NK-92 (cell line): ENCODE data around the gene ZNF133.
"Not testable (repeated sequence)": the region's sequence is repeated elsewhere in the genome, so short reads cannot be mapped to it uniquely, and the experiment has no call there.

Experiments
- DNase-seq: peaks from one replicate; lab custom pipeline; 2025; ENCODE audit not compliant: unreplicated experiment; lab: John Stamatoyannopoulos, UW

The ZNF133 gene

GRCh38 chr20:18287915-18288748, at the start of gene ZNF133:
TSS of gene ZNF133 (plus strand) at chr20:18288527. CDS start at chr20:18305687, 17,160 bp downstream.
- peak; percentile 58 for DNase-seq

GRCh38 chr20:18240997-18241396, 47.3 kb upstream of the ZNF133 start:
- DNase-seq, result no peak

GRCh38 chr20:18243802-18244201, 44.5 kb upstream of the ZNF133 start:
- no peak for DNase-seq

GRCh38 chr20:18248545-18248944, 39.8 kb upstream of the ZNF133 start:
- DNase-seq, result not testable (repeated sequence)

GRCh38 chr20:18250217-18250616, 38.1 kb upstream of the ZNF133 start:
- DNase-seq, result no peak

- no peak for DNase-seq
Observed at GRCh38 chr20:18252597-18253451, 35.5 kb upstream of the ZNF133 start.

- DNase-seq, result no peak
Observed at GRCh38 chr20:18254615-18255014, 33.7 kb upstream of the ZNF133 start.

GRCh38 chr20:18255526-18255925, 32.8 kb upstream of the ZNF133 start:
- DNase-seq, result no peak

GRCh38 chr20:18256440-18257090, 31.8 kb upstream of the ZNF133 start:
- no peak for DNase-seq

- DNase-seq, result no peak
Observed at GRCh38 chr20:18258126-18258860, 30.0 kb upstream of the ZNF133 start.

GRCh38 chr20:18259730-18260129, 28.6 kb upstream of the ZNF133 start:
- DNase-seq, result no peak

GRCh38 chr20:18263723-18264122, 24.6 kb upstream of the ZNF133 start:
- no peak for DNase-seq

GRCh38 chr20:18265441-18265840, 22.9 kb upstream of the ZNF133 start:
- no peak for DNase-seq

- DNase-seq, result no peak
Observed at GRCh38 chr20:18266282-18266681, 22.0 kb upstream of the ZNF133 start.

- DNase-seq, result no peak
Observed at GRCh38 chr20:18267815-18268214, 20.5 kb upstream of the ZNF133 start.

GRCh38 chr20:18271160-18271559, 17.2 kb upstream of the ZNF133 start:
- DNase-seq, result no peak

- DNase-seq, result no peak
Observed at GRCh38 chr20:18272451-18272850, 15.9 kb upstream of the ZNF133 start.

- DNase-seq, result no peak
Observed at GRCh38 chr20:18273738-18274137, 14.6 kb upstream of the ZNF133 start.

- DNase-seq, result not testable (repeated sequence)
Observed at GRCh38 chr20:18275960-18276359, 12.4 kb upstream of the ZNF133 start.

- no peak for DNase-seq
Observed at GRCh38 chr20:18276821-18277220, 11.5 kb upstream of the ZNF133 start.

- no peak for DNase-seq
Observed at GRCh38 chr20:18279242-18279641, 9.1 kb upstream of the ZNF133 start.
